Colon (tissue), 2 donors: Measurements from ENCODE around the gene SBDS.

ENCODE experiments used
- FAIRE-seq: peaks from 2 replicates; lab custom pipeline; 2012; peaks lifted over from hg19 to GRCh38; lab: Jason Lieb, UNC
- donor health status: control.
- donor health status: control.

The SBDS gene

GRCh38 chr7:66937940-66938339 is 57.4 kb downstream of the SBDS start:
- FAIRE-seq = no peak
